B cell (primary cell): ENCODE measurements around the gene CIZ1. TPM values are rescaled to one million over a fixed set of nuclear protein-coding genes. Genes with fewer than 3 reads are reported as not detected.

ENCODE experiments used
- ATAC-seq: fragments of 200-7000 bp; cut with Tn5 transposase; one replicate; pipeline ENCODE4 v1.10.0; 2021; ENCODE audit warnings: low read depth, mild to moderate bottlenecking, moderate number of reproducible peaks, moderate library complexity
- CTCF ChIA-PET: fragments of 350-600 bp; sonication (Branson Sonifier 250); formaldehyde crosslinking; loops from one replicate; lab custom pipeline; 2021; ENCODE audit warnings: antibody characterized with exemption, inconsistent platforms; lab: Charles Lee
- POLR2A ChIA-PET: fragments of 350-600 bp; sonication (Branson Sonifier 250); formaldehyde crosslinking; loops from one replicate; lab custom pipeline; 2021; ENCODE audit warnings: antibody characterized with exemption; lab: Charles Lee
- DNase-seq: peaks from one replicate; pipeline ENCODE4 v3.0.0; 2013
- H2AFZ ChIP-seq: 2 replicates; pipeline ENCODE4 v1.6.1; 2012; ENCODE audit warnings: mild to moderate bottlenecking, low read depth, low read length; ENCODE audit not compliant: insufficient read depth, poor library complexity, severe bottlenecking
- H3K27ac ChIP-seq, 2 donors: 1 replicate in 1 of 2; 2 replicates in 1 of 2; pipeline ENCODE4 v1.5.1; 2012 to 2013; ENCODE audit warnings: low read length in 2 of 2, mild to moderate bottlenecking in 2 of 2, moderate library complexity in 1 of 2
- H3K27me3 ChIP-seq, 4 experiments: fragments of 200-600 bp in 1 of 4; sonication (generic) in 1 of 4; replicated peaks in 1 of 4; 1 replicate in 2 of 4; 2 replicates in 2 of 4; pipeline versions ENCODE4 v1.6.1 to v1.7.0; 2013 to 2016; ENCODE audit warnings: low read length in 3 of 4, mild to moderate bottlenecking in 2 of 4, mixed read lengths in 1 of 4, moderate library complexity in 1 of 4; ENCODE audit not compliant: insufficient read depth in 4 of 4, control insufficient read depth in 3 of 4; ENCODE audit errors: control extremely low read depth in 1 of 4
- H3K36me3 ChIP-seq, 2 experiments: replicated peaks in 1 of 2; 1 replicate in 1 of 2; 2 replicates in 1 of 2; pipeline versions ENCODE4 v1.6.1 to v1.7.1; 2013; ENCODE audit warnings: low read length in 1 of 2; ENCODE audit not compliant: insufficient read depth in 2 of 2, control insufficient read depth in 1 of 2; ENCODE audit errors: control extremely low read depth in 1 of 2, extremely low read depth in 1 of 2
- H3K4me1 ChIP-seq, 2 donors: fragments of 200-600 bp in 1 of 2; sonication (generic) in 1 of 2; 1 replicate in 1 of 2; 2 replicates in 1 of 2; pipeline versions ENCODE4 v1.5.1 to v1.6.1; 2013 to 2017; ENCODE audit warnings: low read length in 2 of 2; ENCODE audit not compliant: control insufficient read depth in 2 of 2, insufficient read depth in 2 of 2
- H3K4me2 ChIP-seq: replicated peaks from 2 replicates; pipeline ENCODE3; 2012; ENCODE audit warnings: mild to moderate bottlenecking, low read depth, low read length; ENCODE audit not compliant: poor library complexity, severe bottlenecking
- H3K4me3 ChIP-seq, 5 experiments: fragments of 200-600 bp in 1 of 5; sonication (generic) in 1 of 5; 1 replicate in 3 of 5; 2 replicates in 2 of 5; pipeline versions ENCODE4 v1.5.1 to v1.7.0; 2011 to 2016; ENCODE audit warnings: low read length in 4 of 5, mild to moderate bottlenecking in 4 of 5, low read depth in 2 of 5, control low read depth in 1 of 5, moderate library complexity in 1 of 5; ENCODE audit not compliant: insufficient read depth in 1 of 5; ENCODE audit errors: control extremely low read depth in 1 of 5, extremely low read depth in 1 of 5
- H3K79me2 ChIP-seq: fragments of 200-600 bp; sonication (generic); one replicate; pipeline ENCODE4 v1.6.0; 2016; ENCODE audit warnings: low read length; ENCODE audit not compliant: control insufficient read depth, insufficient read depth
- H3K9ac ChIP-seq: fragments of 200-600 bp; sonication (generic); 2 replicates; pipeline ENCODE4 v1.6.1; 2017; ENCODE audit warnings: mild to moderate bottlenecking, low read length, moderate library complexity
- H3K9me3 ChIP-seq, 3 donors: one replicate each; pipeline versions ENCODE4 v1.6.1 to v1.7.1; 2013; ENCODE audit warnings: low read length in 2 of 3; ENCODE audit not compliant: control insufficient read depth in 2 of 3, insufficient read depth in 1 of 3; ENCODE audit errors: control extremely low read depth in 1 of 3
- H4K20me1 ChIP-seq: 2 replicates; pipeline ENCODE4 v1.6.0; 2012; ENCODE audit warnings: mild to moderate bottlenecking, low read length; ENCODE audit not compliant: insufficient read depth, control insufficient read depth, poor library complexity, severe bottlenecking
- H3K27ac Mint-ChIP-seq: one replicate; pipeline ENCODE4 v1.8.0; 2021; ENCODE audit warnings: mixed read lengths
- H3K27me3 Mint-ChIP-seq: one replicate; pipeline ENCODE4 v1.8.0; 2021; ENCODE audit warnings: mixed read lengths
- H3K4me1 Mint-ChIP-seq: one replicate; pipeline ENCODE4 v1.8.0; 2021; ENCODE audit warnings: mixed read lengths
- H3K4me3 Mint-ChIP-seq: one replicate; pipeline ENCODE4 v1.8.0; 2021; ENCODE audit warnings: mixed read lengths
- H3K9me3 Mint-ChIP-seq: one replicate; pipeline ENCODE4 v1.8.0; 2022; ENCODE audit warnings: mixed read lengths; ENCODE audit not compliant: insufficient read depth
- CTCF ChIP-seq: fragments of 200-600 bp; IDR thresholded peaks from one replicate; pipeline ENCODE4 v1.8.0; 2022; ENCODE audit warnings: antibody characterized with exemption, mild to moderate bottlenecking
- EZH2 ChIP-seq: IDR thresholded peaks from 2 replicates; pipeline ENCODE4 v1.6.1; 2012; ENCODE audit warnings: borderline replicate concordance, low read depth, mild to moderate bottlenecking, moderate library complexity, low read length; ENCODE audit not compliant: insufficient read depth, poor library complexity, severe bottlenecking
- WGBS: methylation state at CpG from one replicate; pipeline ENCODE4 v1.1.5; 2013; ENCODE audit warnings: missing lambda C conversion rate; ENCODE audit not compliant: insufficient coverage; 5-methylcytosine and 5-hydroxymethylcytosine counted together
- intact Hi-C: fragments of 100-400 bp; cut with micrococcal nuclease; formaldehyde crosslinking; loops from one replicate; pipeline ENCODE4 v1.10.0; 2022
- polyA plus RNA-seq: library from polyadenylated mRNA; depleted of rRNA; stranded (reverse); fragments of >200 nt; gene quantifications from 2 replicates; pipeline ENCODE4 v1.2.3, GENCODE V29; 2012
- total RNA-seq, 2 donors: library from RNA; stranded (reverse); fragments of 120-200 nt in 1 of 2; gene quantifications; 1 replicate in 1 of 2; 2 replicates in 1 of 2; pipeline versions ENCODE4 v1.2.3 to v1.2.4, GENCODE V29; 2013 to 2022

Gene CIZ1
- total and polyA plus RNA-seq, 2 donors (not counting 1 experiment from before 2014, with no cell fraction given), result 79.9 to 160 TPM

- Histone ChIP-seq H3K4me3 (no peak overlapping the region), H3K4me1 (peaks cover 12 to 16% of the 10 kb centered on the region in 2 donors), H3K79me2 (no peaks in the 10 kb centered on the region), H3K36me3 (no peaks in the 10 kb centered on the region), H2AFZ (no peak overlapping the region), H3K9ac (no peak overlapping the region), H3K9me3 (no peaks in the 10 kb centered on the region), H3K27ac (no peak overlapping the region), H3K4me2 (no peak overlapping the region), H4K20me1 (no peaks in the 10 kb centered on the region), H3K27me3 (peaks cover 0 to 30% (median 8%) of the 10 kb centered on the region in 4 experiments)
- H3K27me3 Mint-ChIP-seq, result peaks cover 35% of the 10 kb centered on the region
- WGBS, result 84% methylated on average over 3 of the region's 3 CpGs
- no peak for ATAC-seq
- intact Hi-C loops, result no loop called here
- TF ChIP-seq EZH2 (no peak), CTCF (no peak)
- ChIA-PET CTCF (interaction anchor here (0.6 to 1.0 kb wide), 2 partner anchors 9 to 235 kb away, joined by 3 to 5 read pairs; no protein-coding TSS in a partner anchor), POLR2A (interaction anchor here (0.5 kb wide), 1 partner anchor 77 kb away, joined by 3 read pairs; no protein-coding TSS in a partner anchor)
- no peak overlapping the region for H3K27ac Mint-ChIP-seq
- H3K4me3 Mint-ChIP-seq, result no peak overlapping the region
- no peak for DNase-seq
- peaks cover 9% of the 10 kb centered on the region for H3K4me1 Mint-ChIP-seq
- H3K9me3 Mint-ChIP-seq, result no peaks in the 10 kb centered on the region
Measured at GRCh38 chr9:128206484-128206883, 15.1 kb upstream of the CIZ1 start.

- peaks cover 0 to 29% (median 8%) of the 10 kb centered on the region in 4 experiments for H3K27me3 ChIP-seq
- peaks cover 9% of the 10 kb centered on the region for H3K4me1 Mint-ChIP-seq
- TF ChIP-seq EZH2 (no peak), CTCF (no peak)
- no peaks in the 10 kb centered on the region for H4K20me1 ChIP-seq
- no peak overlapping the region for H2AFZ ChIP-seq
- peaks cover 12 to 16% of the 10 kb centered on the region in 2 donors for H3K4me1 ChIP-seq
- H3K27ac Mint-ChIP-seq, result no peak overlapping the region
- DNase-seq, result no peak
- ChIA-PET CTCF (no interaction called here), POLR2A (no interaction called here)
- 90% methylated on average over 14 of the region's 16 CpGs for WGBS
- H3K4me3 ChIP-seq, result no peak overlapping the region
- H3K27ac ChIP-seq, result no peak overlapping the region
- H3K79me2 ChIP-seq, result no peaks in the 10 kb centered on the region
- no peaks in the 10 kb centered on the region for H3K36me3 ChIP-seq
- H3K9me3 Mint-ChIP-seq, result no peaks in the 10 kb centered on the region
- H3K9ac ChIP-seq, result no peak overlapping the region
- H3K27me3 Mint-ChIP-seq, result peaks cover 28% of the 10 kb centered on the region
- no peak for ATAC-seq
- H3K4me3 Mint-ChIP-seq, result no peak overlapping the region
- intact Hi-C loops, result no loop called here
- H3K9me3 ChIP-seq, result no peaks in the 10 kb centered on the region
- H3K4me2 ChIP-seq, result no peak overlapping the region
Measured at GRCh38 chr9:128205296-128205944, 14.0 kb upstream of the CIZ1 start.
